Measurements from ENCODE around the gene TFCP2. TPM values are rescaled to one million over a fixed set of nuclear protein-coding genes. Genes with fewer than 3 reads are reported as not detected.

The TFCP2 gene
- total and polyA plus RNA-seq, 7 experiments from 2014 or later = 10.8 to 42.3 (median 27.4) TPM

- POLR2A ChIA-PET = interaction anchor here (0.9 kb wide), 1 partner anchor 86 kb away, joined by 3 read pairs; no protein-coding TSS in a partner anchor
- peaks cover 7% of the 10 kb centered on the region in 2 donors for H3K4me1 ChIP-seq (ENCODE audit: control insufficient read depth in 2 of 2, insufficient read depth in 2 of 2, low read length in 2 of 2)
- no peaks in the 10 kb centered on the region for H3K27me3 ChIP-seq (ENCODE audit: control insufficient read depth in 2 of 2, insufficient read depth in 2 of 2, low read length in 2 of 2)
- Mint-ChIP-seq H3K36me3 (peaks cover 0 to 10% (median 0%) of the 10 kb centered on the region in 5 donors), H3K27me3 (no peaks in the 10 kb centered on the region), H3K9me3 (no peaks in the 10 kb centered on the region), H3K27ac (peak overlapping the region in 1 of 9 donors; percentile 44), H3K4me3 (peak overlapping the region in 2 of 10 donors; percentile 18 to 36), H3K4me1 (peaks cover 22 to 34% (median 28%) of the 10 kb centered on the region in 7 donors)
- no peak for DNase-seq
- no peak for ATAC-seq
- CTCF ChIA-PET = interaction anchor here (0.6 kb wide), 1 partner anchor 298 kb away, joined by 3 read pairs; no protein-coding TSS in a partner anchor
- no peaks in the 10 kb centered on the region for H3K9me3 ChIP-seq (ENCODE audit: control insufficient read depth in 2 of 3, low read length in 3 of 3)
- intact Hi-C loops (cut with micrococcal nuclease) = no loop called here
- H3K4me3 ChIP-seq (ENCODE audit: low read length) = no peak overlapping the region
- H3K36me3 ChIP-seq (ENCODE audit: control insufficient read depth in 2 of 3, insufficient read depth in 3 of 3, low read length in 3 of 3) = peaks cover 0 to 5% (median 0%) of the 10 kb centered on the region in 3 experiments
- H3K27ac ChIP-seq (ENCODE audit: low read depth, low read length) = no peak overlapping the region
These were observed 87.2 kb downstream of the TFCP2 start for GRCh38 chr12:51085757-51086156.

DNA sequence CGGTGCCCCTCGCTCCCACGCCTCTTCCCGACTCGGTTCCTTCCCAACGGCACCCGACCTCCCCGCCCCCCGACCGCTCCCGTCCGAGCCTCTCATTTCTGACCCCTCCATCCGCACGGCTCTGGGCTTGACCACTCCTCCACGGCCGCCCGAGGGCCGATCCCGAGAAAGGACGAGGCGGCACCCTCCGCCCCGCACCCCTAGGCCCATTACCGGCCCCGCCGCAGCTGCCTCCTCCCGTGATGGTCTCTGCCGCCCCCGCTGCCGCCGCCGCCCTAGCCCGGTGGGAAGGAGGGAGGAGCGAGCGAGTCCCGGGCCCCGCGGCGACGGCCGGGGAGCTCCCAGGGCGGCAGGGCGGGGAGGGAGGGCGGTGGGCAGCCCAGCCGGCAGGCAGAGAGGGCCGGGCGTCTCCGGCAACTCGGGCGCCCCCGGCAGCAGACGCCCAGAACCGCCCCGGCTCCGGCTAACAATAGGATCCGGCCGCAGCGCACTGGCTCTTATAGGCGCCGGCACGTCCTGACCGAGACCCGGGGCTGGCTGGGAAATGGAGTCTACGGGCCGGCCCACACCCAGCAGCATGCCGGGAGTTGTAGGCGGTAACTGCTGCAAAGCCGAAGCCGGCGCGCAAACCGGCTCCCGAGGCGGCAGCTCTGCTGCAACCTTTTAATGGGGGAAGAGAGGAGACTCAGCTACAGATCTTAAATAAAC is 89.7 kb downstream of the TFCP2 start, which contains the start of gene CSRNP2:
Gene CSRNP2 (minus strand): TSS at position 471 of the 708 bp plus-strand sequence. CDS start 7,035 bp downstream, outside the sequence.
- Mint-ChIP-seq H3K4me3 (peak within 1 kb of the TSS; percentile 89 to 100 (median 96)), H3K4me1 (peaks cover 22 to 46% (median 43%) of the 10 kb centered on the region in 7 donors), H3K36me3 (peaks cover 0 to 23% (median 6%) of the 10 kb centered on the region in 5 donors), H3K27ac (peak within 1 kb of the TSS; percentile 89 to 98 (median 93)), H3K9me3 (peaks cover 0 to 3% (median 0%) of the 10 kb centered on the region in 11 donors), H3K27me3 (no peaks in the 10 kb centered on the region)
- ATAC-seq (peak; percentile 100), DNase-seq (peak; percentile 90 to 95 (median 94))
- Histone ChIP-seq H3K27me3 (ENCODE audit: control insufficient read depth in 2 of 2, insufficient read depth in 2 of 2, low read length in 2 of 2) (no peaks in the 10 kb centered on the region), H3K36me3 (ENCODE audit: control insufficient read depth in 2 of 3, insufficient read depth in 3 of 3, low read length in 3 of 3) (peaks cover 0 to 5% (median 0%) of the 10 kb centered on the region in 3 experiments), H3K27ac (ENCODE audit: low read depth, low read length) (peak within 1 kb of the TSS; percentile 97), H3K4me3 (ENCODE audit: low read length) (peak within 1 kb of the TSS; percentile 78), H3K4me1 (ENCODE audit: control insufficient read depth in 2 of 2, insufficient read depth in 2 of 2, low read length in 2 of 2) (peaks cover 7% of the 10 kb centered on the region in 2 donors), H3K9me3 (ENCODE audit: control insufficient read depth in 2 of 3, low read length in 3 of 3) (no peaks in the 10 kb centered on the region)
- intact Hi-C loops (cut with micrococcal nuclease) = loop anchor here (1.0 to 5.0 kb wide), 10 partner anchors 35 to 1924 kb away; partner anchors contain the start of genes ATF1 (in 2 of the 2), DAZAP2 (in 2 of the 2), LETMD1 (in 2 of the 2) and SLC11A2 (in 2 of the 2)
- ChIA-PET POLR2A (interaction anchor here (0.7 to 4.5 kb wide), 20 partner anchors 9 to 1407 kb away, joined by 3 to 29 read pairs (median 4); partner anchors contain the start of genes ATF1, DAZAP2, LETMD1 and POU6F1), CTCF (no interaction called here)

- Histone ChIP-seq H3K27ac (ENCODE audit: low read depth, low read length) (peak overlapping the region; percentile 97), H3K36me3 (ENCODE audit: control insufficient read depth in 2 of 3, insufficient read depth in 3 of 3, low read length in 3 of 3) (peaks cover 0 to 5% (median 0%) of the 10 kb centered on the region in 3 experiments), H3K27me3 (ENCODE audit: control insufficient read depth in 2 of 2, insufficient read depth in 2 of 2, low read length in 2 of 2) (no peaks in the 10 kb centered on the region), H3K9me3 (ENCODE audit: control insufficient read depth in 2 of 3, low read length in 3 of 3) (no peaks in the 10 kb centered on the region), H3K4me3 (ENCODE audit: low read length) (peak overlapping the region; percentile 78), H3K4me1 (ENCODE audit: control insufficient read depth in 2 of 2, insufficient read depth in 2 of 2, low read length in 2 of 2) (peaks cover 7% of the 10 kb centered on the region in 2 donors)
- peak overlapping the region; percentile 89 to 98 (median 93) for H3K27ac Mint-ChIP-seq
- POLR2A ChIA-PET = interaction anchor here (0.7 to 4.5 kb wide), 12 partner anchors 9 to 319 kb away, joined by 3 to 29 read pairs (median 4); partner anchors contain the start of genes ATF1, DAZAP2, LETMD1 and POU6F1
- intact Hi-C loops (cut with micrococcal nuclease) = loop anchor here (1.0 to 5.0 kb wide), 10 partner anchors 34 to 1925 kb away; partner anchors contain the start of genes ATF1 (in 2 of the 2), DAZAP2 (in 2 of the 2), LETMD1 (in 2 of the 2) and SLC11A2 (in 2 of the 2)
- peak overlapping the region; percentile 89 to 100 (median 96) for H3K4me3 Mint-ChIP-seq
- peaks cover 0 to 22% (median 6%) of the 10 kb centered on the region in 5 donors for H3K36me3 Mint-ChIP-seq
- CTCF ChIA-PET = no interaction called here
- no peaks in the 10 kb centered on the region for H3K27me3 Mint-ChIP-seq
- H3K4me1 Mint-ChIP-seq = peaks cover 28 to 51% (median 49%) of the 10 kb centered on the region in 7 donors
- peak in 7 of 9 donors; percentile 19 to 43 (median 35) for DNase-seq
- peaks cover 0 to 3% (median 0%) of the 10 kb centered on the region in 11 donors for H3K9me3 Mint-ChIP-seq
- no peak for ATAC-seq
These were observed 90.3 kb downstream of the TFCP2 start for GRCh38 chr12:51082561-51083125.

DNA sequence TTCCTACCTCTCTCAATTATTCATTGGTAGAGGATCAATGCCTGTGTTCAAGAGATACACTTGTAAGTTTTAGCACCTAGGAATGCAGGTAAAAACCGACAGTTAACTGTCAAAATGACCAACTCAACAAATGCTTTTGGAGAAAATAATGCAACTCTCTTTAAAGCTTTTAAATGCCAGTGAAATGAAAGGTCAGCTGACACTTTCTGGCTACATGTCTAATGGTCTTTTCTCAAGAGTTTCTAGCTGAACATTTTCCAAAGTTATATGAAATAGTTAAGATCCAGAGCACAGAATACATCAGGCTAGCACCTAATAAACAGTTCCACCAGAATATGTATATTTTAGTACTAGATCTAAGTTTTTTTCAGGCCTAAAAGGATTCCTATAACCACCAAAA is 91.5 kb downstream of the TFCP2 start:
- POLR2A ChIA-PET = interaction anchor here (1.4 to 4.5 kb wide), 3 partner anchors 32 to 157 kb away, joined by 3 to 29 read pairs (median 13); partner anchors contain the start of genes DAZAP2 and POU6F1
- no peaks in the 10 kb centered on the region for H3K27me3 ChIP-seq (ENCODE audit: control insufficient read depth in 2 of 2, insufficient read depth in 2 of 2, low read length in 2 of 2)
- peaks cover 0 to 5% (median 0%) of the 10 kb centered on the region in 3 experiments for H3K36me3 ChIP-seq (ENCODE audit: control insufficient read depth in 2 of 3, insufficient read depth in 3 of 3, low read length in 3 of 3)
- Mint-ChIP-seq H3K4me1 (peaks cover 33 to 63% (median 54%) of the 10 kb centered on the region in 7 donors), H3K27me3 (no peaks in the 10 kb centered on the region), H3K27ac (peak overlapping the region in 5 of 9 donors; percentile 9 to 49 (median 22)), H3K9me3 (peaks cover 0 to 3% (median 0%) of the 10 kb centered on the region in 11 donors), H3K36me3 (peaks cover 0 to 22% (median 6%) of the 10 kb centered on the region in 5 donors), H3K4me3 (peak overlapping the region; percentile 31 to 100 (median 94))
- ATAC-seq = no peak
- H3K4me1 ChIP-seq (ENCODE audit: control insufficient read depth in 2 of 2, insufficient read depth in 2 of 2, low read length in 2 of 2) = peaks cover 7% of the 10 kb centered on the region in 2 donors
- intact Hi-C loops (cut with micrococcal nuclease) = loop anchor here (5.0 kb wide), 3 partner anchors 241 to 1926 kb away; partner anchors contain the start of genes BIN2 (in 1 of the 2), EIF4B (in 1 of the 2) and LARP4 (in 1 of the 2)
- DNase-seq = no peak
- no peak overlapping the region for H3K4me3 ChIP-seq (ENCODE audit: low read length)
- CTCF ChIA-PET = no interaction called here
- no peak overlapping the region for H3K27ac ChIP-seq (ENCODE audit: low read depth, low read length)
- no peaks in the 10 kb centered on the region for H3K9me3 ChIP-seq (ENCODE audit: control insufficient read depth in 2 of 3, low read length in 3 of 3)

- Mint-ChIP-seq H3K9me3 (peaks cover 0 to 3% (median 0%) of the 10 kb centered on the region in 11 donors), H3K4me3 (peak overlapping the region in 2 of 10 donors; percentile 16 to 29), H3K27me3 (no peaks in the 10 kb centered on the region), H3K27ac (no peak overlapping the region), H3K36me3 (peaks cover 0 to 23% (median 6%) of the 10 kb centered on the region in 5 donors), H3K4me1 (peaks cover 36 to 67% (median 63%) of the 10 kb centered on the region in 7 donors)
- intact Hi-C loops (cut with micrococcal nuclease) = loop anchor here (5.0 kb wide), 3 partner anchors 242 to 1927 kb away; partner anchors contain the start of genes BIN2 (in 1 of the 2), EIF4B (in 1 of the 2) and LARP4 (in 1 of the 2)
- ChIA-PET CTCF (no interaction called here), POLR2A (interaction anchor here (0.6 to 4.5 kb wide), 5 partner anchors 22 to 158 kb away, joined by 3 to 29 read pairs (median 3); partner anchors contain the start of genes DAZAP2 and POU6F1)
- peaks cover 0 to 9% (median 0%) of the 10 kb centered on the region in 3 experiments for H3K36me3 ChIP-seq (ENCODE audit: control insufficient read depth in 2 of 3, insufficient read depth in 3 of 3, low read length in 3 of 3)
- no peaks in the 10 kb centered on the region for H3K27me3 ChIP-seq (ENCODE audit: control insufficient read depth in 2 of 2, insufficient read depth in 2 of 2, low read length in 2 of 2)
- no peak overlapping the region for H3K4me3 ChIP-seq (ENCODE audit: low read length)
- H3K4me1 ChIP-seq (ENCODE audit: control insufficient read depth in 2 of 2, insufficient read depth in 2 of 2, low read length in 2 of 2) = peaks cover 7 to 11% of the 10 kb centered on the region in 2 donors
- H3K9me3 ChIP-seq (ENCODE audit: control insufficient read depth in 2 of 3, low read length in 3 of 3) = no peaks in the 10 kb centered on the region
- H3K27ac ChIP-seq (ENCODE audit: low read depth, low read length) = no peak overlapping the region
- no peak for DNase-seq
- no peak for ATAC-seq
These were observed 92.8 kb downstream of the TFCP2 start for GRCh38 chr12:51080136-51080535.

All from naive thymus-derived CD4-positive, alpha-beta T cell (primary cell).